ENCODE measurements around the gene TSPAN5.
"Not testable (repeated sequence)": the region's sequence is repeated elsewhere in the genome, so short reads cannot be mapped to it uniquely, and the experiment has no call there.

Gene TSPAN5

GRCh38 chr4:98466868-98467599, 191.4 kb downstream of the TSPAN5 start:
- Mint-ChIP-seq H3K27ac (no peak overlapping the region), H3K36me3 (peaks cover 11% of the 10 kb centered on the region), H3K4me3 (peak overlapping the region; percentile 65), H3K4me1 (peaks cover 32% of the 10 kb centered on the region), H3K9me3 (no peaks in the 10 kb centered on the region)
- DNase-seq (ENCODE audit: low spot score in 2 of 2) (no peak), ATAC-seq (peak; percentile 29)

GRCh38 chr4:98462487-98462886, 195.9 kb downstream of the TSPAN5 start:
- Mint-ChIP-seq H3K36me3 (no peaks in the 10 kb centered on the region), H3K27ac (no peak overlapping the region), H3K4me1 (peaks cover 6% of the 10 kb centered on the region), H3K4me3 (no peak overlapping the region), H3K9me3 (peaks cover 2% of the 10 kb centered on the region)
- ATAC-seq, result no peak
- no peak for DNase-seq (ENCODE audit: low spot score in 2 of 2)

GRCh38 chr4:98461121-98461865, 197.1 kb downstream of the TSPAN5 start:
- H3K4me3 Mint-ChIP-seq; DNase-seq (ENCODE audit: low spot score in 2 of 2); H3K4me1 Mint-ChIP-seq; ATAC-seq; H3K36me3 Mint-ChIP-seq; H3K9me3 Mint-ChIP-seq; H3K27ac Mint-ChIP-seq: not testable (repeated sequence)

- not testable (repeated sequence) for ATAC-seq; DNase-seq (ENCODE audit: low spot score in 2 of 2); H3K27ac Mint-ChIP-seq; H3K4me3 Mint-ChIP-seq; H3K36me3 Mint-ChIP-seq; H3K9me3 Mint-ChIP-seq
- peaks cover 15% of the 10 kb centered on the region for H3K4me1 Mint-ChIP-seq
These were observed 201.0 kb downstream of the TSPAN5 start for GRCh38 chr4:98457422-98457821.

- DNase-seq (ENCODE audit: low spot score in 2 of 2), result no peak
- H3K36me3 Mint-ChIP-seq, result peaks cover 10% of the 10 kb centered on the region
- peaks cover 3% of the 10 kb centered on the region for H3K9me3 Mint-ChIP-seq
These were observed 206.3 kb downstream of the TSPAN5 start for GRCh38 chr4:98452091-98452490.

GRCh38 chr4:98448908-98449307, 209.5 kb downstream of the TSPAN5 start:
- peaks cover 3% of the 10 kb centered on the region for H3K9me3 Mint-ChIP-seq
- H3K4me3 Mint-ChIP-seq, result no peak overlapping the region
- peaks cover 56% of the 10 kb centered on the region for H3K4me1 Mint-ChIP-seq
- H3K27ac Mint-ChIP-seq, result peak overlapping the region; percentile 65
- peaks cover 11% of the 10 kb centered on the region for H3K36me3 Mint-ChIP-seq
- DNase-seq (ENCODE audit: low spot score in 2 of 2) (no peak), ATAC-seq (peak; percentile 43)

More at GRCh38 chr4:98452091-98452490, 206.3 kb downstream of the TSPAN5 start:
- H3K4me1 Mint-ChIP-seq, result peaks cover 50% of the 10 kb centered on the region
- no peak for ATAC-seq
- H3K4me3 Mint-ChIP-seq, result no peak overlapping the region
- H3K27ac Mint-ChIP-seq, result no peak overlapping the region

- Mint-ChIP-seq H3K36me3 (peaks cover 21% of the 10 kb centered on the region), H3K4me1 (peaks cover 47% of the 10 kb centered on the region), H3K27ac (peak overlapping the region; percentile 49), H3K4me3 (peak overlapping the region; percentile 61), H3K9me3 (peaks cover 2% of the 10 kb centered on the region)
- no peak for DNase-seq (ENCODE audit: low spot score in 2 of 2)
- no peak for ATAC-seq
These were observed 210.8 kb downstream of the TSPAN5 start for GRCh38 chr4:98447648-98448047.

- H3K9me3 Mint-ChIP-seq, result no peaks in the 10 kb centered on the region
- peak overlapping the region; percentile 61 for H3K4me3 Mint-ChIP-seq
- H3K4me1 Mint-ChIP-seq, result peaks cover 47% of the 10 kb centered on the region
- ATAC-seq, result peak; percentile 95
- peak overlapping the region; percentile 81 for H3K27ac Mint-ChIP-seq
- peak in 1 of 2 donors; percentile 70 for DNase-seq (ENCODE audit: low spot score in 2 of 2)
- peaks cover 25% of the 10 kb centered on the region for H3K36me3 Mint-ChIP-seq
These were observed 211.7 kb downstream of the TSPAN5 start for GRCh38 chr4:98446499-98447375.

- H3K9me3 Mint-ChIP-seq, result no peaks in the 10 kb centered on the region
- H3K27ac Mint-ChIP-seq, result no peak overlapping the region
- peaks cover 35% of the 10 kb centered on the region for H3K4me1 Mint-ChIP-seq
- H3K4me3 Mint-ChIP-seq, result no peak overlapping the region
- peaks cover 44% of the 10 kb centered on the region for H3K36me3 Mint-ChIP-seq
- ATAC-seq (no peak), DNase-seq (ENCODE audit: low spot score in 2 of 2) (no peak)
These were observed 214.0 kb downstream of the TSPAN5 start for GRCh38 chr4:98444371-98444770.

GRCh38 chr4:98434816-98435215, 223.6 kb downstream of the TSPAN5 start:
- H3K36me3 Mint-ChIP-seq, result peaks cover 35% of the 10 kb centered on the region
- H3K27ac Mint-ChIP-seq, result peak overlapping the region; percentile 5
- no peaks in the 10 kb centered on the region for H3K9me3 Mint-ChIP-seq
- H3K4me3 Mint-ChIP-seq, result no peak overlapping the region
- ATAC-seq, result no peak
- no peaks in the 10 kb centered on the region for H3K4me1 Mint-ChIP-seq
- no peak for DNase-seq (ENCODE audit: low spot score in 2 of 2)

- H3K27ac Mint-ChIP-seq, result no peak overlapping the region
- no peaks in the 10 kb centered on the region for H3K4me1 Mint-ChIP-seq
- H3K36me3 Mint-ChIP-seq, result peaks cover 29% of the 10 kb centered on the region
- no peak for ATAC-seq
- no peaks in the 10 kb centered on the region for H3K9me3 Mint-ChIP-seq
- no peak overlapping the region for H3K4me3 Mint-ChIP-seq
- no peak for DNase-seq (ENCODE audit: low spot score in 2 of 2)
These were observed 224.7 kb downstream of the TSPAN5 start for GRCh38 chr4:98433691-98434090.

- Mint-ChIP-seq H3K4me3 (no peak overlapping the region), H3K36me3 (peaks cover 17% of the 10 kb centered on the region), H3K9me3 (peaks cover 4% of the 10 kb centered on the region), H3K4me1 (no peaks in the 10 kb centered on the region), H3K27ac (no peak overlapping the region)
- ATAC-seq (peak; percentile 63), DNase-seq (ENCODE audit: low spot score in 2 of 2) (no peak)
These were observed 227.6 kb downstream of the TSPAN5 start for GRCh38 chr4:98430708-98431403.

GRCh38 chr4:98423009-98423408, 235.4 kb downstream of the TSPAN5 start:
- Mint-ChIP-seq H3K27ac (no peak overlapping the region), H3K4me3 (no peak overlapping the region), H3K36me3 (peaks cover 45% of the 10 kb centered on the region), H3K9me3 (peaks cover 4% of the 10 kb centered on the region), H3K4me1 (no peaks in the 10 kb centered on the region)
- DNase-seq (ENCODE audit: low spot score in 2 of 2) (no peak), ATAC-seq (no peak)

GRCh38 chr4:98421111-98421510, 237.3 kb downstream of the TSPAN5 start:
- DNase-seq (ENCODE audit: low spot score in 2 of 2) (no peak), ATAC-seq (no peak)
- no peak overlapping the region for H3K27ac Mint-ChIP-seq
- no peak overlapping the region for H3K4me3 Mint-ChIP-seq
- H3K9me3 Mint-ChIP-seq, result no peaks in the 10 kb centered on the region
- no peaks in the 10 kb centered on the region for H3K4me1 Mint-ChIP-seq
- H3K36me3 Mint-ChIP-seq, result peaks cover 52% of the 10 kb centered on the region
